ENCODE measurements around the gene MTG1.

The MTG1 gene

DNA sequence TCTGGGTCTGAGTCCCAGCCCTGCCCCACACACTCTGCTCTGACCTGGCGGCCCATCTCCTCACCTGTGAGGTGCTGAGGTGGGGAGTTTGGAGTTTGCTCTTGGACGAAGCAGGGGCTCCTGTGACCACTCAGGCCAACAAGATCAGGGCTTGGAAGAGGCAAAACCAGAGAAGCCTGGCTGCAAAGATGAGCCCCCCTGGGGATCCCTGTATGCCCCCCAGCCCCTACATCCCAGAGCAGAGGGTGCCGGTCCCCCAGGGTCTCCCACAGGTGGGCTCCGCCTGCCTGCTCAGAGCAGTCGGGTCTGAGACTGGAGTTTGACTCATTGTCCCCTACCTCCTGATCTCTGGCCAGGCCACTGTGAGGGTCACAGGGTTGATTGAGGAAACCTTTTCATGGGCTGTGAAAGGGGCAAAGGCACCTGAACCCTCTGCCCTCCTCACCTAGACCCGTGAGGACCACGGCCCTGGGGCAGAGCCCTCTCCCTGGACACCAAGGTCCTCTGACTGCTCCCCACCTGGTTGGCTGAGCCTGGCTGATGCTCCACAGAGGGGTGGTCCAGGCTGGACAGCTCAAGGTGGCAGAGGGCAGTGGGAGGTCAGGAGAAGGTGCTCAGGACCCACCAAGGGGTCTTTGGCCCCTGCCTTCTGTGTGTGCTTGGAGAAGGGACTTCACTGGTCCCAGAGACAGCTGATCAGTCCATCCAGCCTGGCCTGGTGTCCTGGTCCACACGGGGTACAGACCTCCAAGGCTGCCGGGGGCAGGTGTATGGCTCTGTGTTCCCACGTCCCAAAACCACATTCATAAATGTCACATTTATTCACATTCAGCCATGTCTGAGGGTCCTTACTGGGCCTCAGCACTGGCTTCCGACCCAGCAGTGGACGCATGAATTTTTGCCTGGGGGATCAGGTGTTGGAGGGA lies 50.6 kb downstream of the MTG1 start:
- POLR2A ChIA-PET (ENCODE audit: low non-redundant PET), result no interaction called here
- no peak for TF ChIP-seq CTCF (conservative IDR thresholded peaks at IDR 0.05; ENCODE audit: low read depth)
- CTCF ChIA-PET, result interaction anchor here (0.7 kb wide), 1 partner anchor 113 kb away, joined by 3 read pairs; no protein-coding TSS in a partner anchor
- no peak overlapping the region for H3K27ac ChIP-seq
- no peak for DNase-seq (ENCODE audit: low spot score)

DNA sequence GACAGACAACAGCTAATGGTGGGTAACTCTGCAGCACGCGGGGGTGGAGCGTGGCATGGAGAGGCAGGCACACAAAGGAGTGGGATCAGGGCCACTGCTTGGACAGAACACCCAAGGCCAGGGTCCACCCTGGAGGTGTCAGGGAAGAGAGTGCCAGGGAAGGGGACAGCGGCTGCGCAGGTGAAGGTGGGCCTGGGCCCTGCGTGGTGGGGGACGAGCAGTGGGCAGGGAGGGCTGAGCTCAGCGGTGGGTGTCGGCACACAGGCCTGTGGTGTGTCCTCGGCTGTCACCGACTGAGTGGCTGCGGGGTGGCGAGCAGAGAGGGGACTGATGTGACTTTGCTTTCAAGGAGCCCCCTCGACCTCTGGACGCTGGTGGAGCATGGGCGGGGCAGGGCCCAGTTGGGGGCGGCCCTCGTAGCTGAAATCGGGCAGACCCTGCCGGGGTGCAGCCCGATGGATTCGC lies 51.3 kb downstream of the MTG1 start:
- no peak for DNase-seq (ENCODE audit: low spot score)
- ChIA-PET CTCF (interaction anchor here (0.7 kb wide), 1 partner anchor 114 kb away, joined by 3 read pairs; no protein-coding TSS in a partner anchor), POLR2A (ENCODE audit: low non-redundant PET) (no interaction called here)
- no peak overlapping the region for H3K27ac ChIP-seq
- TF ChIP-seq CTCF (conservative IDR thresholded peaks at IDR 0.05; ENCODE audit: low read depth), result no peak

DNA sequence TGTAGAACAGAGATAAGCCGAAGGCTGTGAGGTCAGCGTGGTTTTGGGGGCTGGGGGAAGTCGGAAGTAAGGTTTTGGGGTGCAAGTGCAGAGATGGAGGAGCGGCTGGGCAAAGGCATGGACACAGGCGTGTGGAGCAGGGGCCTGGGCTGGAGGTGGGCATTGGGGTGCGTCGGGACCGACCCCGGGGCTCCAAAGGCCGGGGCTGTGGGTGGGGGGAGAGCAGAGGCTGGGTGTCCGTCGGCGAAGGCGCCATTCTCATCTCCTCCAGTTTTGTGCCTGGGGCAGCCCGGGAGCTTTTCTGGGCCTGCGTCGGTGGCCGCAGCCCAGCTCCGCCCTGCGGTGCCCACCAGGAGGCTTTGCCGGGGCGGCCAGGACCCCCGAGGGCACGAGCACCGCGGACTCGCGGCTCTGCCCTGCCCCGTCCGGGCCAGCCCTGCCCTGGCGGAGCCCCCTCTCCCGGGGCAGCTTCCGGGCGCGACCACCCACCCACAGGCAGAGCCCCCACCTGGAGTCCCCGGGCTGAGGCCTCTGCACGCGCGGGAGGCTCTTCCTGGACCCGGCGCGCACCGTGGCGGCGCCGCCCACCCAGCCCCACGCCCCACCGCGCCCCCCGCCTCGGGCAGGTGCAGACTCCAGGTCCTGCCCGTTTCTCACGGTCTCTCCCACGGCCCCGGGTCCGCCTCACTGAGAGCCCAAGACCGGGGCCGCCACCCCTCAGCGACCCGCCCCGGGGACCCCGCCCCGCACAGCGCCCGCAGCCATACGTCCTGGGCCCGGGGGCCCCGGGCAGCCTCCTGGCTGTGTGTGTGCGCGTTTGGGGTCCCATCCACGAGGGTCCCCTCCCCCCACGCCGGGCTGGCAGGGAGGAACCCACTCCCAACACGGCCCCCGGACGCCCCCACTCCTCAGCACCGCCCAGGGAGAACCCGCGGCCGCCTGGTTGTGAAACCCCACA lies 52.1 kb downstream of the MTG1 start:
- DNase-seq (ENCODE audit: low spot score), result no peak
- POLR2A ChIA-PET (ENCODE audit: low non-redundant PET), result no interaction called here
- CTCF ChIA-PET, result interaction anchor here (0.7 kb wide), 1 partner anchor 114 kb away, joined by 3 read pairs; no protein-coding TSS in a partner anchor
- no peak for TF ChIP-seq CTCF (conservative IDR thresholded peaks at IDR 0.05; ENCODE audit: low read depth)
- H3K27ac ChIP-seq, result no peak overlapping the region

DNA sequence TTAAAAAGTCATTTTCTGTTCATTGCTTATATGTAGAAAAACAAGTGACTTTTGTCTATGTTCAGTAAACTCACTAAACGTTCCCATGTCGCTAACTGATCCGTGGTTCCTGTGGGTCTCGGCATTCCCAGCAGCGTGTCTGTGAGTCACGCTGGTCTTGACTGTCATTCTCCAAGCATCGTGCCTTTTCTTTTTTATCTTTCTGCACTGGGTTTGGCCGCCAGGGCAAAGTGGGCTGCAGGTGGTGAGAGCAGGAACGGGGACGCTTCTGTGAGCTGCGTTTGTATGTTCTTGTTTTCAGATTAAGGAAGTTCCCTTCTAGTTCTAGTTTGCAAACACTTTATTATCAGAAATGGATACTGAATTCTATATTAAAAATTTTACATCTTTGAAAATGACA lies 53.0 kb downstream of the MTG1 start:
- DNase-seq (ENCODE audit: low spot score), result no peak
- TF ChIP-seq CTCF (conservative IDR thresholded peaks at IDR 0.05; ENCODE audit: low read depth), result no peak
- ChIA-PET CTCF (no interaction called here), POLR2A (ENCODE audit: low non-redundant PET) (no interaction called here)
- H3K27ac ChIP-seq, result no peak overlapping the region

- ChIA-PET POLR2A (ENCODE audit: low non-redundant PET) (no interaction called here), CTCF (no interaction called here)
- DNase-seq (ENCODE audit: low spot score), result no peak
- no peak overlapping the region for H3K27ac ChIP-seq
- TF ChIP-seq CTCF (conservative IDR thresholded peaks at IDR 0.05; ENCODE audit: low read depth), result no peak
These were observed 54.2 kb downstream of the MTG1 start for GRCh38 chr10:133448120-133448519.

GRCh38 chr10:133451346-133451745 lies 57.4 kb downstream of the MTG1 start:
- no peak overlapping the region for H3K27ac ChIP-seq
- POLR2A ChIA-PET (ENCODE audit: low non-redundant PET), result no interaction called here
- no peak for DNase-seq (ENCODE audit: low spot score)
- CTCF ChIA-PET, result no interaction called here
- TF ChIP-seq CTCF (conservative IDR thresholded peaks at IDR 0.05; ENCODE audit: low read depth), result no peak

Data from RWPE1 (cell line).